ENCODE data around the gene HRK. TPM values are rescaled to one million over a fixed set of nuclear protein-coding genes. Genes with fewer than 3 reads are reported as not detected.

The HRK gene
- total and polyA plus RNA-seq, 2 of the 13 experiments (the other 11 are each of a cell fraction or from before 2014, with no cell fraction given): 0.02 TPM; not detected in 1

DNA sequence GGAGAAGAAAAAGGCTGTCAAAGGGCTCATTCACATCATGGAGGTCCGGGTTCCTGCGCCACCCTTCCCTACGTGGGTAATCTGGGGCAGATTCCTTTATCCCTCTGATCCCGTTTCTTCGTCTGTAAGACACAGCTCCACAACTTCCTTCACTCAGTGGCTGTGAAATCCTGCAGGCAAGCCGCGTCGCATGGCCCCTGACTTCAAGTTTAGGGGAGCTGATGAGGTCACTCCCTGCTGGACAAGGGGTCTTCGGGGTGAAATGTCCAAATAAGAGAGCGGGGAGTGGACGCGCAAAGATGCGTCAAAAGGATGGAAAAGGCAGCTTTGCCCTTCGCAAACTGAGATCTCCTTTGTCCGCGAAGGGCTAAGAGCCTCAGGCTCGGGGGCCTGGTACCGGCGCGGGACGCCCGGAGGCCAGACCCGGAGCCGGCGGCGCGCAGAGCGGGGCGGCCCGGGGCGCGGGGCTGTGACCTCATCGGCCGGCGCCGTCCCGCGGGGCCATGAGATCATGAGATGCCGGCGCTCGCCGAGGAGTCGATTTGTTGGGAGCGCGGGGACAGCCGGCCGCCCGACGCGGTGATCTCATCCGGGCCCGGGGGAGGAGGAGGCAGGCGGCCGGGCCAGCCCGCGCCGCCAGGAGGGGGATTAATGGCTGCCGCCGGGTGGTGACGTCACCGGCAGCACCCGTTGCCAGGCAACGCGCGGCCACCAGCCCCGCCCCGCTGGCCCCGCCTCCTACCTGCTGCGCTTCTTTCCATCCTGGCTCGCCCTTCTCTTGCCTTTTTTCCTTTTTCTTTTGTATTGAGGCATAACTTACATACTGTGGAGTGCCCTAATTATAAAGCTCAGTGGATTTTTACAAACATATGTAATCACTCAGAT is 62.1 kb downstream of the HRK start (continued):
- TF ChIP-seq SRSF9 (IDR thresholded peaks at IDR 0.05; ENCODE audit: borderline replicate concordance, insufficient read depth, low read depth, low read length, poor library complexity, severe bottlenecking) (no peak), ZNF431 (CRISPR knock-in tag; IDR thresholded peaks at IDR 0.05; ENCODE audit: borderline replicate concordance, low read depth) (peak; percentile 72; the same call in 1 of the 2 replicates), RBM22 (optimal IDR thresholded peaks at IDR 0.05; ENCODE audit: low read length) (no peak), ZNF792 (CRISPR knock-in tag; IDR thresholded peaks at IDR 0.05) (0 out of 2 replicates have a peak, but pooled peaks have one; percentile 21), PCBP2 (optimal IDR thresholded peaks at IDR 0.05; ENCODE audit: low read depth, low read length, poor library complexity, severe bottlenecking) (no peak), PHF21A (CRISPR knock-in tag; IDR thresholded peaks at IDR 0.05) (peak; percentile 45; the same call in 1 of the 2 replicates), SIN3A (IDR thresholded peaks at IDR 0.05; ENCODE audit: borderline replicate concordance, low read depth, low read length) (peak; percentile 54; the same call in 1 of the 2 replicates), ATF7 (IDR thresholded peaks at IDR 0.05) (peak; percentile 98), ATF7 (CRISPR knock-in tag; IDR thresholded peaks at IDR 0.05) (peak; percentile 84), POLR2G (IDR thresholded peaks at IDR 0.05; ENCODE audit: low read depth, low read length) (peak; percentile 76), MAFG (CRISPR knock-in tag; IDR thresholded peaks at IDR 0.05) (no peak), HCFC1 (IDR thresholded peaks at IDR 0.05; ENCODE audit: low read depth, low read length) (peak; percentile 57; the same call in 1 of the 2 replicates), SKI (IDR thresholded peaks at IDR 0.05; ENCODE audit: partially characterized antibody) (peak; percentile 69)
- TF ChIP-seq, protein P1, sequence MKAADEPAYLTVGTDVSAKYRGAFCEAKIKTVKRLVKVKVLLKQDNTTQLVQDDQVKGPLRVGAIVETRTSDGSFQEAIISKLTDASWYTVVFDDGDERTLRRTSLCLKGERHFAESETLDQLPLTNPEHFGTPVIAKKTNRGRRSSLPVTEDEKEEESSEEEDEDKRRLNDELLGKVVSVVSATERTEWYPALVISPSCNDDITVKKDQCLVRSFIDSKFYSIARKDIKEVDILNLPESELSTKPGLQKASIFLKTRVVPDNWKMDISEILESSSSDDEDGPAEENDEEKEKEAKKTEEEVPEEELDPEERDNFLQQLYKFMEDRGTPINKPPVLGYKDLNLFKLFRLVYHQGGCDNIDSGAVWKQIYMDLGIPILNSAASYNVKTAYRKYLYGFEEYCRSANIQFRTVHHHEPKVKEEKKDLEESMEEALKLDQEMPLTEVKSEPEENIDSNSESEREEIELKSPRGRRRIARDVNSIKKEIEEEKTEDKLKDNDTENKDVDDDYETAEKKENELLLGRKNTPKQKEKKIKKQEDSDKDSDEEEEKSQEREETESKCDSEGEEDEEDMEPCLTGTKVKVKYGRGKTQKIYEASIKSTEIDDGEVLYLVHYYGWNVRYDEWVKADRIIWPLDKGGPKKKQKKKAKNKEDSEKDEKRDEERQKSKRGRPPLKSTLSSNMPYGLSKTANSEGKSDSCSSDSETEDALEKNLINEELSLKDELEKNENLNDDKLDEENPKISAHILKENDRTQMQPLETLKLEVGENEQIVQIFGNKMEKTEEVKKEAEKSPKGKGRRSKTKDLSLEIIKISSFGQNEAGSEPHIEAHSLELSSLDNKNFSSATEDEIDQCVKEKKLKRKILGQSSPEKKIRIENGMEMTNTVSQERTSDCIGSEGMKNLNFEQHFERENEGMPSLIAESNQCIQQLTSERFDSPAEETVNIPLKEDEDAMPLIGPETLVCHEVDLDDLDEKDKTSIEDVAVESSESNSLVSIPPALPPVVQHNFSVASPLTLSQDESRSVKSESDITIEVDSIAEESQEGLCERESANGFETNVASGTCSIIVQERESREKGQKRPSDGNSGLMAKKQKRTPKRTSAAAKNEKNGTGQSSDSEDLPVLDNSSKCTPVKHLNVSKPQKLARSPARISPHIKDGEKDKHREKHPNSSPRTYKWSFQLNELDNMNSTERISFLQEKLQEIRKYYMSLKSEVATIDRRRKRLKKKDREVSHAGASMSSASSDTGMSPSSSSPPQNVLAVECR (CRISPR knock-in tag; IDR thresholded peaks at IDR 0.05; ENCODE audit: borderline replicate concordance): peak; percentile 65; the same call in 1 of the 2 replicates
- TF ChIP-seq, protein P2, sequence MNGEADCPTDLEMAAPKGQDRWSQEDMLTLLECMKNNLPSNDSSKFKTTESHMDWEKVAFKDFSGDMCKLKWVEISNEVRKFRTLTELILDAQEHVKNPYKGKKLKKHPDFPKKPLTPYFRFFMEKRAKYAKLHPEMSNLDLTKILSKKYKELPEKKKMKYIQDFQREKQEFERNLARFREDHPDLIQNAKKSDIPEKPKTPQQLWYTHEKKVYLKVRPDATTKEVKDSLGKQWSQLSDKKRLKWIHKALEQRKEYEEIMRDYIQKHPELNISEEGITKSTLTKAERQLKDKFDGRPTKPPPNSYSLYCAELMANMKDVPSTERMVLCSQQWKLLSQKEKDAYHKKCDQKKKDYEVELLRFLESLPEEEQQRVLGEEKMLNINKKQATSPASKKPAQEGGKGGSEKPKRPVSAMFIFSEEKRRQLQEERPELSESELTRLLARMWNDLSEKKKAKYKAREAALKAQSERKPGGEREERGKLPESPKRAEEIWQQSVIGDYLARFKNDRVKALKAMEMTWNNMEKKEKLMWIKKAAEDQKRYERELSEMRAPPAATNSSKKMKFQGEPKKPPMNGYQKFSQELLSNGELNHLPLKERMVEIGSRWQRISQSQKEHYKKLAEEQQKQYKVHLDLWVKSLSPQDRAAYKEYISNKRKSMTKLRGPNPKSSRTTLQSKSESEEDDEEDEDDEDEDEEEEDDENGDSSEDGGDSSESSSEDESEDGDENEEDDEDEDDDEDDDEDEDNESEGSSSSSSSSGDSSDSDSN (CRISPR knock-in tag; IDR thresholded peaks at IDR 0.05): peak; percentile 57; the same call in 1 of the 2 replicates
- TF ChIP-seq, protein P3, sequence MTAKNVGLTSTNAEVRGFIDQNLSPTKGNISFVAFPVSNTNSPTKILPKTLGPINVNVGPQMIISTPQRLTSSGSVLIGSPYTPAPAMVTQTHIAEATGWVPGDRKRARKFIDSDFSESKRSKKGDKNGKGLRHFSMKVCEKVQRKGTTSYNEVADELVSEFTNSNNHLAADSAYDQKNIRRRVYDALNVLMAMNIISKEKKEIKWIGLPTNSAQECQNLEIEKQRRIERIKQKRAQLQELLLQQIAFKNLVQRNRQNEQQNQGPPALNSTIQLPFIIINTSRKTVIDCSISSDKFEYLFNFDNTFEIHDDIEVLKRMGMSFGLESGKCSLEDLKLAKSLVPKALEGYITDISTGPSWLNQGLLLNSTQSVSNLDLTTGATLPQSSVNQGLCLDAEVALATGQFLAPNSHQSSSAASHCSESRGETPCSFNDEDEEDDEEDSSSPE (CRISPR knock-in tag; IDR thresholded peaks at IDR 0.05): peak; percentile 61
- TF ChIP-seq, protein P4, sequence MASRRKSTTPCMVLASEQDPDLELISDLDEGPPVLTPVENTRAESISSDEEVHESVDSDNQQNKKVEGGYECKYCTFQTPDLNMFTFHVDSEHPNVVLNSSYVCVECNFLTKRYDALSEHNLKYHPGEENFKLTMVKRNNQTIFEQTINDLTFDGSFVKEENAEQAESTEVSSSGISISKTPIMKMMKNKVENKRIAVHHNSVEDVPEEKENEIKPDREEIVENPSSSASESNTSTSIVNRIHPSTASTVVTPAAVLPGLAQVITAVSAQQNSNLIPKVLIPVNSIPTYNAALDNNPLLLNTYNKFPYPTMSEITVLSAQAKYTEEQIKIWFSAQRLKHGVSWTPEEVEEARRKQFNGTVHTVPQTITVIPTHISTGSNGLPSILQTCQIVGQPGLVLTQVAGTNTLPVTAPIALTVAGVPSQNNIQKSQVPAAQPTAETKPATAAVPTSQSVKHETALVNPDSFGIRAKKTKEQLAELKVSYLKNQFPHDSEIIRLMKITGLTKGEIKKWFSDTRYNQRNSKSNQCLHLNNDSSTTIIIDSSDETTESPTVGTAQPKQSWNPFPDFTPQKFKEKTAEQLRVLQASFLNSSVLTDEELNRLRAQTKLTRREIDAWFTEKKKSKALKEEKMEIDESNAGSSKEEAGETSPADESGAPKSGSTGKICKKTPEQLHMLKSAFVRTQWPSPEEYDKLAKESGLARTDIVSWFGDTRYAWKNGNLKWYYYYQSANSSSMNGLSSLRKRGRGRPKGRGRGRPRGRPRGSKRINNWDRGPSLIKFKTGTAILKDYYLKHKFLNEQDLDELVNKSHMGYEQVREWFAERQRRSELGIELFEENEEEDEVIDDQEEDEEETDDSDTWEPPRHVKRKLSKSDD (CRISPR knock-in tag; IDR thresholded peaks at IDR 0.05; ENCODE audit: low read depth): peak; percentile 81; the same call in 1 of the 2 replicates
